SU-DHL-6 (cell line): ENCODE measurements around the gene EPC1.

ENCODE experiments used
- CTCF ChIP-seq: fragments of 200-600 bp; sonication (generic); IDR thresholded peaks from one replicate; pipeline ENCODE4 v1.5.1; 2017; ENCODE audit warnings: antibody characterized with exemption, mild to moderate bottlenecking, low read length, moderate library complexity; ENCODE audit not compliant: insufficient read depth, poor library complexity, severe bottlenecking
- EZH2phosphoT487 ChIP-seq: fragments of 200-600 bp; sonication (generic), shearing (Covaris generic); conservative IDR thresholded peaks from 2 replicates; pipeline ENCODE4 v1.6.1; 2018; ENCODE audit warnings: mild to moderate bottlenecking, antibody characterized with exemption, low read length, moderate library complexity, mixed read lengths

DNA sequence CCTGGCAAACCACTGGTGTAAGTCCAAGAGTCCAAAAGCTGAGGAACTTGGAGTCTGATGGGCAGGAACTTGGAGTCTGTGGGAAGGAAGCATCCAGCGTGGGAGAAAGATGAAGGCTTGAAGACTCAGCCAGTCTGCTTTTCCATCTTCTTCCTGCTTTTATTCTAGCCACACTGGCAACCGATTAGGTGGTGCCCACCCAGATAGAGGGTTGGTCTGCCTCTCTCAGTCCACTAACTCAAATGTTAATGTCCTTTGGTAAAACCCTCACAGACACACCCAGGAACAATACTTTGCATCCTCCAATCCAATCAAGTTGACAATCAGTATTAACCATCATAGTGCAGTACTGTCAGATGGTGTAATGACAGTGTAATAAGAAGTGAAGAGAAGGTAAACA lies 119.2 kb downstream of the EPC1 start:
- TF ChIP-seq CTCF (no peak), EZH2phosphoT487 (no peak)
